Small intestine (tissue), 7 donors: ENCODE data around the gene NRXN3. TPM values are rescaled to one million over a fixed set of nuclear protein-coding genes. Genes with fewer than 3 reads are reported as not detected.
A peak's percentile ranks its signal among the peaks of the same experiment; 100 is the strongest.

ENCODE experiments used
- DNase-seq, 2 donors: peaks; one replicate each; pipeline versions ENCODE4 v3.0.0 to v3.0.0-alpha.2; 2013
- FAIRE-seq: peaks from 2 replicates; lab custom pipeline; 2012; peaks lifted over from hg19 to GRCh38; lab: Jason Lieb, UNC
- H3K27ac ChIP-seq, 3 donors: one replicate each; pipeline ENCODE4 v1.5.1; 2013; ENCODE audit warnings: low read length in 2 of 3, mild to moderate bottlenecking in 2 of 3, control low read depth in 1 of 3, inconsistent platforms in 1 of 3, low read depth in 1 of 3, moderate library complexity in 1 of 3
- H3K27me3 ChIP-seq, 3 donors: one replicate each; pipeline ENCODE4 v1.6.1; 2013; ENCODE audit warnings: low read length in 3 of 3, inconsistent platforms in 1 of 3; ENCODE audit not compliant: control insufficient read depth in 3 of 3, insufficient read depth in 3 of 3
- H3K36me3 ChIP-seq, 3 donors: one replicate each; pipeline ENCODE4 v1.6.1; 2013; ENCODE audit warnings: low read length in 3 of 3, inconsistent platforms in 1 of 3, low read depth in 1 of 3, mild to moderate bottlenecking in 1 of 3, moderate library complexity in 1 of 3; ENCODE audit not compliant: control insufficient read depth in 3 of 3, insufficient read depth in 2 of 3
- H3K4me1 ChIP-seq, 3 donors: one replicate each; pipeline ENCODE4 v1.6.1; 2013; ENCODE audit warnings: low read length in 2 of 3, inconsistent platforms in 1 of 3, low read depth in 1 of 3, mild to moderate bottlenecking in 1 of 3, moderate library complexity in 1 of 3; ENCODE audit not compliant: control insufficient read depth in 3 of 3, insufficient read depth in 2 of 3
- H3K4me3 ChIP-seq, 3 donors: one replicate each; pipeline ENCODE4 v1.5.1; 2013; ENCODE audit warnings: low read length in 3 of 3, control low read depth in 1 of 3, inconsistent platforms in 1 of 3, low read depth in 1 of 3, mild to moderate bottlenecking in 1 of 3, moderate library complexity in 1 of 3
- H3K9me3 ChIP-seq, 2 donors: one replicate each; pipeline ENCODE4 v1.6.1; 2013; ENCODE audit warnings: low read depth in 1 of 2, low read length in 1 of 2; ENCODE audit not compliant: control insufficient read depth in 2 of 2, insufficient read depth in 1 of 2
- WGBS, 3 donors: extraction: QIAGEN DNeasy Blood & Tissue Kit; methylation state at CpG; one replicate each; pipeline ENCODE4 v1.1.7; 2013; 5-methylcytosine and 5-hydroxymethylcytosine counted together
- polyA plus RNA-seq, 4 donors: library from polyadenylated mRNA; stranded (reverse) in 3 of 4; unstranded in 1 of 4; fragments of 200-250 nt in 3 of 4; fragments of 120-200 nt in 1 of 4; gene quantifications; one replicate each; pipeline versions ENCODE4 v1.2.1 to v1.2.3, GENCODE V29; 2013
- donor health status: healthy with polysubstance abuse.
- donor health status: control.
- donor health status: control.
- donor health status: Bipolar disorder and iron deficiency.
- donor health status: healthy.

NRXN3 gene
- polyA plus RNA-seq, 4 donors, result 2.3 TPM; not detected in 2

DNA sequence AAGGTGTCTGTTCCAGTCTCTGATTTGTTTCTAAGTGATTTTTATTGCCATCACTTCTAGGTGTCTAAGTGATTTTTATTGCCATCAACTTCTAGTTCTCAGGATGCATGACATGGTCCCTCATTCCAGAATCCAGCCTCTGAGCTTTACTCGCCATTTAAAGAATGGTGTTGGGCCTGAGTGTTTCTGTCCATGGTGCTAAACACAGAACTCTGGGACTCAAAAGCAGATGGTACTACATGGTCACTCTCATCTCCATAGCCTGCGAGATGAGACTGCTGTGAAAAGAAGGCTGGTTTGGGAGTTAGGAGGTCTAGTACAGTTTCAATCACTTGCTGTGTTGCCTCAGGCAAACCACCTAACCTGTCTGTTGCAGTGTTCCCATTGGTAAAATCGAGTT lies 276.6 kb downstream of the NRXN3 start:
- 29 to 35% (median 30%) methylated on average over 3 of the region's 3 CpGs for WGBS, 3 donors
- Histone ChIP-seq H3K36me3 (no peaks in the 10 kb centered on the region), H3K4me3 (no peak overlapping the region), H3K4me1 (no peaks in the 10 kb centered on the region), H3K27me3 (no peaks in the 10 kb centered on the region), H3K9me3 (peaks cover 0 to 2% of the 10 kb centered on the region in 2 donors), H3K27ac (no peak overlapping the region)
- DNase-seq, result peak in 1 of 2 donors; percentile 3
- FAIRE-seq, result no peak

- 42 to 49% (median 45%) methylated on average over 13 of the region's 13 CpGs for WGBS, 3 donors
Measured at GRCh38 chr14:78448164-78449094, 278.3 kb downstream of the NRXN3 start.

GRCh38 chr14:78450669-78451318 lies 280.6 kb downstream of the NRXN3 start:
- DNase-seq (no peak), FAIRE-seq (no peak)
- Histone ChIP-seq H3K4me3 (no peak overlapping the region), H3K36me3 (no peaks in the 10 kb centered on the region), H3K27me3 (no peaks in the 10 kb centered on the region), H3K27ac (no peak overlapping the region), H3K9me3 (no peaks in the 10 kb centered on the region), H3K4me1 (no peaks in the 10 kb centered on the region)
- WGBS, 3 donors, result 77 to 86% (median 80%) methylated on average over 6 of the region's 6 CpGs

More at GRCh38 chr14:78448164-78449094, 278.3 kb downstream of the NRXN3 start:
- Histone ChIP-seq H3K4me3 (no peak overlapping the region), H3K36me3 (no peaks in the 10 kb centered on the region), H3K27ac (no peak overlapping the region), H3K4me1 (no peaks in the 10 kb centered on the region), H3K9me3 (no peaks in the 10 kb centered on the region), H3K27me3 (no peaks in the 10 kb centered on the region)
- FAIRE-seq, result no peak
- DNase-seq, result peak; percentile 65 to 77

GRCh38 chr14:78451319-78451695 lies 281.1 kb downstream of the NRXN3 start:
- FAIRE-seq (no peak), DNase-seq (no peak)
- no peaks in the 10 kb centered on the region for H3K9me3 ChIP-seq
- H3K4me3 ChIP-seq, result no peak overlapping the region
- H3K36me3 ChIP-seq, result no peaks in the 10 kb centered on the region
- WGBS, 3 donors, result 60 to 73% (median 70%) methylated on average over 2 of the region's 2 CpGs
- no peak overlapping the region for H3K27ac ChIP-seq
- H3K4me1 ChIP-seq, result no peaks in the 10 kb centered on the region
- H3K27me3 ChIP-seq, result no peaks in the 10 kb centered on the region

- H3K27me3 ChIP-seq, result no peaks in the 10 kb centered on the region
- H3K4me3 ChIP-seq, result no peak overlapping the region
- no peak for DNase-seq
- no peaks in the 10 kb centered on the region for H3K4me1 ChIP-seq
- H3K36me3 ChIP-seq, result no peaks in the 10 kb centered on the region
- no peak for FAIRE-seq
- 52 to 58% (median 56%) methylated on average over 6 of the region's 6 CpGs for WGBS, 3 donors
- no peaks in the 10 kb centered on the region for H3K9me3 ChIP-seq
- H3K27ac ChIP-seq, result no peak overlapping the region
Measured at GRCh38 chr14:78455896-78456435, 285.8 kb downstream of the NRXN3 start.

DNA sequence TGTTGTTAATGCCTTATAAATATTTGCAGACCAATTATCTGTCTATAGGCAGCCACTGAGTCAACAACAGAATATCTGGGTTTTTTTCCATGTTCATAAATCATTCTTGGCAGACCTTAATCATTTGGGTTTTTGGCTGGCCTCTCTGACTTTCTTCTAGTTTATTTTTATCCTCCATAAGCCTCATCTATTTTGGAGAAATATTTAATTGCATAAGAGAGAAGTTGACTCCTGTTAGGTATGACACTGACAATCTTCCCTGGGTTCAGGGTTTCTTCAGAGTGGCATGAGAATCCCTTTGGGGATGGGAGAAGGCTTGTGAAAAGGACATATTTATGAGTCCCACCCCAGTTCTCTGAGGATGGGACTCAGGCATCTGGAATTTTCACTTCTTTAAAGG lies 299.8 kb downstream of the NRXN3 start:
- Histone ChIP-seq H3K27ac (no peak overlapping the region), H3K36me3 (no peaks in the 10 kb centered on the region), H3K27me3 (no peaks in the 10 kb centered on the region), H3K4me1 (no peaks in the 10 kb centered on the region), H3K4me3 (no peak overlapping the region), H3K9me3 (no peaks in the 10 kb centered on the region)
- DNase-seq (peak in 1 of 2 donors; percentile 9), FAIRE-seq (no peak)

- Histone ChIP-seq H3K9me3 (no peaks in the 10 kb centered on the region), H3K4me3 (no peak overlapping the region), H3K36me3 (no peaks in the 10 kb centered on the region), H3K27ac (no peak overlapping the region), H3K27me3 (no peaks in the 10 kb centered on the region), H3K4me1 (no peaks in the 10 kb centered on the region)
- no peak for DNase-seq
- WGBS, 3 donors, result 64 to 76% (median 74%) methylated on average over 5 of the region's 5 CpGs
- no peak for FAIRE-seq
Measured at GRCh38 chr14:78479127-78479780, 309.1 kb downstream of the NRXN3 start.

GRCh38 chr14:78484028-78484427 lies 313.9 kb downstream of the NRXN3 start:
- 64 to 85% (median 83%) methylated on average over 2 of the region's 2 CpGs for WGBS, 3 donors
- no peak for FAIRE-seq
- H3K4me3 ChIP-seq, result no peak overlapping the region

More at GRCh38 chr14:78484028-78484427, 313.9 kb downstream of the NRXN3 start:
- no peaks in the 10 kb centered on the region for H3K36me3 ChIP-seq
- H3K4me1 ChIP-seq, result peaks cover 0 to 3% (median 0%) of the 10 kb centered on the region in 3 donors
- DNase-seq, result no peak
- no peaks in the 10 kb centered on the region for H3K9me3 ChIP-seq
- no peaks in the 10 kb centered on the region for H3K27me3 ChIP-seq
- no peak overlapping the region for H3K27ac ChIP-seq
